Measurements from ENCODE around the gene VPS26B.
A peak's percentile ranks its signal among the peaks of the same experiment; 100 is the strongest.
"Not testable (repeated sequence)": the region's sequence is repeated elsewhere in the genome, so short reads cannot be mapped to it uniquely, and the experiment has no call there.

The VPS26B gene

DNA sequence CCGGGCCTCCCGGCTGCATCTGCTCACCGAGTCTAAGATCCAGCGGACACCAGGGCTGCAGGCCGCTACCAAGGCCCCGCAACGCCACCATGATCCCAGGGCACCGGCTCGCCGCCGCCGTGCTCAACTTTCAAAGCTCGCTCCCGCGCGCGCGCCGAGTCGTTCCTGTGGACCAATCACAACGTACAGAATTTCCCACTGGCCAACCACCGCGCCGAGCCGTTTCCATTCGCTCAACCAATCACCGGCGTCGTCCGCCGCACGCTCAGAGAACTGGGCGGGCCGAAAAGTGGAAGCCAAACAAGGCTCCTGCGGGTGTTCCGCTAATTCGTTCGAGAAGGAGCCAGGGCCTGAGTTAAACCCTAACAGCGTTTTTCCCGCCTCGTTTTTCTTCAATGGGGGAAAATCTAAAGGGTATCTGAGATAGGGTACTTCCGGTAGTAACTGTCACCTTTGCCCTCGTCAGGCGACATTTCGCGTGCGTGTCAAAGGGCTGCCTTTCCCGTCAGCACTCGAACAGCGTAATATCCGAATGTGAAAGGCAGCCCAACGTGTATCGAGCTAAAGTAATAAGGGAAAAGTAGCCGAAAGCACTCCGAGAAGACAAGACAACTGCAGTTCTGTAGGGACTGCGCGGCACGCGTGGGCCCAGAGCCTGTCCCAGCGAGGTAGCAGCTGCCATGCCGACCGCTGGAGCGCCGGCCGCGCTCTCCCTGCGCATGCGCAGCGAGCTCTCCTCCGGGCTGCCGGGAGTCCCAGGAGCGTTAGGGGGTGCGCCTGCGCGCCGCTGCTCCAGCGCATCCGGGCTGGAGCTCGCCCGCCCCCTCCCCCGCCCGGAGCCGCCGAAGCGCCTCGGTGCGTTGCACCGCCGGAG lies at the start of gene VPS26B, which contains the start of gene NCAPD3:
Gene VPS26B (plus strand): TSS at position 836 of the 874 bp plus-strand sequence. CDS start 452 bp downstream, outside the sequence.
Gene NCAPD3 (minus strand): TSS at position 132 of the 874 bp plus-strand sequence. CDS start 41 bp downstream, at position 91.
- peak; percentile 88 for DNase-seq

DNA sequence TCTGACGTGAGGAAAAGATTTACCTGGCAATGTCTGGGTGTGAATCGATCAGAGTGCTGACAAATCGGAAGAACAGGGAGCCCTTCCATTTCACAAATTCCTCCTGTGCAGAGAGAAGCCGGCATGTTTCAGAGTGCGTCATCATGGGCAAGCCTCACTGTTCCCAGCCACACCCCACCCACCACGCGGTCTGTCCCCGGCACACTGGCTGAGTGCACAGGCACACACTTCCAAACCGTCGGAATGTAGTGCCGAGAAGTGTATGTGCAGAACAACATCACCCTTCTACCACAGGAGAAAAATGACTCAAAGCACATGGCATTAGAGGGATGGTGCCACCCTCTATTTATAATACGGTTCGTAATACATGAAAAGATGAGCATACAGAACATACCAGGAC lies 48.2 kb upstream of the VPS26B start:
- no peak for DNase-seq

DNA sequence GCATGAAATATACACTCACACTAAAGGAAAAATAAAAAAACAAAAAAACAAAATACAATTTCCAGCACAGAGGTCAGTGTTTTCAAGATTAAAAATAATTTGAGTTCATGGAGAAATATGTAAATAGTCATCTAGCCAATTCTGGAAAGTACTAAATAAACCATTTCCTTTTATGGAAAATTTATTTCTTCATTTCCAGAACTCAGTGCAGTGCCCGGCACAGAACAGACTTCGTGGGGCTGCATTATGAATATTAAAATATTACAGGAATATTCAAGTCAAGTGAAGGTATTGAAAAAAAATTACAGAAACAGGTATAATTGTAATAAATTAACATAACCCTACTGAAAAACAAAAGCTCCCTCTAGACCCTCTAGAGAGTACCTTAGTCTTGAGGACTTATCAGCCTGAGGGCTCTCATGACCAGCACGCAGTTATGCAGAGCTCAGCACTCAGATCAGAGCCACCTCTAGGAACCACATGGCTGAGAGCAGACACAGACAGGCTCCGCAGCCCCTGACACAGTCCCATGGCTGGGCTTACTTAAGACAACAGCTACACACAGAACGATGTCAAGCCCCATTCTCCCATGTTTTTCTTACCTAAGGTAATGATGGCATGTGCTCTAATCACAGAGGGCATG lies 46.3 kb upstream of the VPS26B start:
- DNase-seq: no peak

DNA sequence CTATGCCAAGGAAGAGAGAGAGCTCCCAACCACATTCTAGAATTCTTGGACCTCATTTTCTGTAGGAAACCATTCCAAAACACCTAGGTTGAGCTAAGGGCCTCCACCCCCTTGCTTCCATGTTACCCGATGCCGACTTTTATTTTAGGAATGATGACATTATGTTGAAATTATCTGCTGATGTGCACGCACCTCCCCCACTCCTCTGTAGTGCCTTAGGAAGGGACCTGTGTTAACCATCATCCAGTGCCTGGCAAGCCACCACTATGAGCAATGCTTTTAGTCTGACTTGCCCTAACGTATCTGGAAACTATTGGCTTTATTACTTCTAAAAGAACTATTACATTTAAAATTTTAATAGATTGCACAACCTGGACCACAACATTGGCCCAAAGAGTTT lies 42.8 kb upstream of the VPS26B start:
- no peak for DNase-seq

DNA sequence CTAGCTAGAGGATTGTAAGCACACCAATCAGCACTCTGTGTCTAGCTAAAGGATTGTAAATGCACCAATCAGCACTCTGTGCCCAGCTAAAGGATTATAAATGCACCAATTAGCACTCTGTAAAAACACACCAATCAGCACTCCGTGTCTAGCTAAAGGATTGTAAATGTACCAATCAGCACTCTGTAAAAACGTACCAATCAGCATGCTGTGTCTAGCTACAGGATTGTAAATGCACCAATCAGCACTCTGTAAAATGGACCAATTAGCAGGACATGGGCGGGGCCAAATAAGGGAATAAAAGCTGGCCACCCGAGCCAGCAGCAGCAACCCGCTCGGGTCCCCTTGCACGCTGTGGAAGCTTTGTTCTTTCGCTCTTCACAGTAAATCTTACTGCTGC lies 36.4 kb upstream of the VPS26B start:
- DNase-seq: not testable (repeated sequence)

DNA sequence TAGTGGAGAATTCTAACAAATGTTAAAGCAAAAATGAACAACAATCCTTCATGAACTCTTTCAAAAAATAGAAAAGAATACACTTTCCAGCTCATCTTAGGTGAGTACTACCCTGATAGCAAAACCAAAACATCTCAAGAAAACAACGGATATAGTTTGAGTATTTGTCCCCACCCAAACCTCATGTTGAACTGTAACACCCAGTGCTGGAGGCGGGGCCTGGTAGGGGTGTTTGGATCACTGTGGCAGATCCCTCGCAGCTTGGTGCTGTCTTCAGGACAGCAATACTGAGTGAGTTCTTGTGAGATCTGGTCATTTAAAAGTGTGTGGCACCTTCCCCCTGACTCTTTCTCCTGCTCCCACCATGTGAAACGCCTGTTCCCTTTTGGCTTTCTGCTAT lies 27.7 kb upstream of the VPS26B start:
- no peak for DNase-seq

DNA sequence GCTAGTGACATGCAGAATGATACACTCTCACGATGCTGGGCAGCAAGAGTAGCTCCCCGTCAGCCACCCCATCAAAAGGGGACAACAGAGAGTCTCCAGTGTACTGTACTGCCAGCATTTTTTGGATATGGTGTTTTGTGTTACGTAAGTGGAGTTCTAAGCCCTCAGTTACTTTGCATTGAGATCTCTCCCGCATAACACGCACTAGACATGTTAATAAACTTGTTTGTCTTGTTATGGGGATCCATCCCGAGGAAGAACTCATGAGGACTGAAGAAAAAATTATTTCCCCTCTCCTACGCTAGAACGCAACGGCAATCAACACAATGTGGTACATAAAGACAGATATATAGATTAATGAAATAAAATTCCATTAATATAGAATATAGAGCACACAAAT lies 24.9 kb upstream of the VPS26B start:
- no peak for DNase-seq

DNA sequence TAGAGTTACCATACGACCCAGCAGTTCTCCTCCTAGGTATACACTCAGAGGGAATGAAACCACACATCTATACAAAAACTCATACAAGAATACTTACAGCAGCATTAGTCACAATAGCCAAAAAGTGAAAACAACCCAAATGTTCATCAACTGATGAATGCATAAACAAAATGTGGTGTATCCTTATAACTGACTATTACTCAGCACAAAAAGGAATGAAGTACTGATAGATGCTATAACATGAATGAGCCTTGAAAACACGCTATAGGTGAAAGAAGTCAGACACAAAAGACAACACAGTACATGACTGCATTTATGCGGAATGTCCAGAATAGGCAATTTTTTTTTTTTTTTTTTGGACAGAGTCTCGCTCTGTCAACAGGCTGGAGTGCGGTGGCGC lies 23.8 kb upstream of the VPS26B start:
- no peak for DNase-seq

DNA sequence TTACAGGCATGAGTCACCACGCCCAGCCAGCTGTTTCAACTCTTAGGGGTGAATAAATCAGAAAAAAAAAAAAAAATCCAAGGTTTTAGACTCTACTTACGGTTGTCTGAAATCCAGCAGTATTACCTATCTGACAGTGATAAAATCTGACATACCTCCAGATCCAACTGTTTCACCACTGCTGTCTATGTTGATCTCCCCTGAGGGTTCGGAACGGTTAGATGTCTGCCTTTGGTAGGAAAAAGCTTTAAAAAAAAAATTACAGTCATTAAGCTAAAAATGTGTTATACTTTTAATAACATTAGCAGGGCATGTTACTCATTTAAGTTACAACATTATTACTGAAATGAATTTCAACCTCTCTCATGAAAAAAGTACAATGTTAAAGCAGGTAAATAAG lies 21.8 kb upstream of the VPS26B start:
- DNase-seq: no peak

DNA sequence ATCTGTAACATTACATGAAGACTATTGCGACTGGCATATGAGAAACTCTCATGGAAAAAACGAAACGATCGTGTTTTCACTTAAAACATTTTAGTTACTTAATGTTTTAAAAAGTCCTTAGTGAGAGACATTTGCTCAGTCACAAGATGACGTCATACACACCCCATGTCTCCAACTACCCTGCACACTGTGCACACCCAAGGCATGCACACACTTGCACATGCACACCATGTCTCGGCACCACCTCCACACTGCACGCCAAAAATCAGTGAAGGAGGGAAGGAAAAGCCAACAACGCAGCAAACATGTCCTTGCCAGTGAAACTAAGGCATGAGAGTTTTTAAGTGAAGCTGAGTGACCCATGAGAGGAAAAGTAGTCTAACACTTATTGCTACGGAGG lies 18.7 kb upstream of the VPS26B start:
- no peak for DNase-seq

DNA sequence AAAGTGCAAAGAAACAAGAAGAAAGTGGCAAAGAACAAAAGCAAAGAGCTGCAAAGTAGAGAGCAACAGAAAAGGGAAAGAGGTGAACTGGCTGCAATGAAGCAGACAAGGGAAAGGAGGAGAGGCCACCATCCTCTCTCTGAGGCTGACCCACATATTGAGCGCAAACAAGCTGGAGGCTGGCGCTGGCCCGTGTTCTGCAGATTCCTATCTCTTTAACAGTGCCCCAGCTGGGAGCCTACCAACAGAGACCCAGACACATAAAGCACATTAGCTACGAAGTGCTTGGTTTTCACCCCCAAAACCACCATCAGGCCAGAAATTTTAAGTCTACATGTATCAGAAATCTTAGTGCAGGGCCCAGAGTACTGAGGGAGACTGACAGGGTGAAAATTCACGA lies 18.3 kb upstream of the VPS26B start:
- no peak for DNase-seq

DNA sequence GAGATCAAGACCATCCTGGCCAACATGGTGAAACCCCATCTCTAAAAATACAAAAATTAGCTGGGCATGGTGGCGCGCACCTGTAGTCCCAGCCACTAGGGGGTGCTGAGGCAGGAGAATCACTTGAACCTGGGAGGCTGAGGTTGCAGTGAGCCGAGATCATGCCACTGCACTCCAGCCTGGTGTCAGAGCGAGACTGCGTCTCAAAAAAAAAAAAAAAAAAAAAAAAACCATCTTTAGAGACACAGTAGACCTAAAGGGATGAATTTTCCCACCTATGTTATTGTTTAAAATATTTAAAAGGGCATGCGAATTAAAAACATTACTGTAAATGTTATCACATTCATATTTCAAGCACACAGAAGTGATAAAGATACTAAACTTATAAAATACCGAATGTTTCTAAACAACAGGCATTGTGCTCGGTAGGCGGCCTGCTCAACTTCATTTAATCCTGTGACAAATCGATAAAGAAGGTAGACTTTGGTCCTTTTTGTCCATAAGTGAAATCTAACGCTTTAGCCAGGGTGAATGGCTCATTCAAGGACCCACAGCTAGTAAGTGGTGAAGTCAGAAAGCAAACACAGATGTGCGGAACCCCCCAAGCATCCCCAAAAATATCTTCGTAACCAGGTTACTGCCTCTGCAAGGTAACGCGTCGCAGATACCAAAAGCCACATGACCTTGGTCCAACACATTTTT lies 16.8 kb upstream of the VPS26B start:
- DNase-seq: no peak

DNA sequence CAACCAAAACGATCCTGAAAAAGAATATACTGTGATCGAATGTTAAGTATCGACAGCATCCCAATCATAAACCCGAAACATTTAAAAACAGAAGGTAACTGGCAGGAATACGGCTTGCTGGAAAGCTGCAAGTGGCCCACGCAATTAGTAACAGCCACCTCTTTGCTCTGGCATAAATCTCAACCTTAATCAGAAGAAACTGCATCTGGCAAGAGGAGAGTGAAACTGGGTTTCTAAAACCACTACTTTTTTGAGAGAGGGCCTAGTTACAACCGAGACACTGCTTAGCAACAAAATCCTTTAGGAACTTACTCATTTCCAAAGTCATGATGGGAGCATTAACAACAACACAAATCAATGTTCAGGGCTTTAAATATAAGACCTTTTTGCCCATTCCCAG lies 8.6 kb upstream of the VPS26B start:
- no peak for DNase-seq

DNA sequence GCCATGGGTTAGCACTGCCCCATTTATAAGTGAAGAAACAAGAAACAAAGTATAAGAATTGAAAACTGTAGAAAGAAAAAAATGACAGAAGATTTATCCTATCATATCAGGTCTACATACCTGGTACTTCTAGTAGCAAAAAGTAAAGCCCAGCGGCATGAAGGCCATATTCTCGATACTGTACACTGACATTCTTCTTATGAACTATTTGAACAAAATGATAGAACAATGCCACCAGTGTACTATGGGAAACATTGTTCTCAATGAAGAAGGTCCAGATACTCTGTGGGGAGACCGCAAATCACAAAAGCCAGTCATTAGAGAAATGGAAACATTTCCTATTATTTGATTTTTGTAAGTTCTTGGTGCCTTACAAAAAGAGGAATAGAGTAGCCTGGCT lies 7.7 kb upstream of the VPS26B start:
- DNase-seq: no peak

DNA sequence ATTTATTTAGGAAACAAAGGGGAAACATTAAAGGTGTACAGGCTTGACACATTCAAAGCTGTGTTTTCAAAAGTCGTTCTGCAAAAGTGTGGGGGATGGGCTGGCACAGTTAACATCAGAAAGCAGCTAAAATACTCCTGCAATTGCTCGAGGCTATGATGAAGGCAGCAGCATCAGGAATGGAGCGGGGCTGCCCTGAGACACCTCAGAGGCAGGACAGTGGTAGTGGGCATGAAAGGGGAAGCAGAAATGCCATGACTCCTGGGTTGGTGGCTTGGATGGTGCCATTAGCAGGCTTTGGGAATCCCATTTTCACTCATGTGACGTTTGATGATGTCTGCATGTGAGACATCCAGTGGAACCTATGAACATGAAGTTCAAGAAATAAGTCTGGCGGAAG lies 1.4 kb upstream of the VPS26B start:
- no peak for DNase-seq

DNA sequence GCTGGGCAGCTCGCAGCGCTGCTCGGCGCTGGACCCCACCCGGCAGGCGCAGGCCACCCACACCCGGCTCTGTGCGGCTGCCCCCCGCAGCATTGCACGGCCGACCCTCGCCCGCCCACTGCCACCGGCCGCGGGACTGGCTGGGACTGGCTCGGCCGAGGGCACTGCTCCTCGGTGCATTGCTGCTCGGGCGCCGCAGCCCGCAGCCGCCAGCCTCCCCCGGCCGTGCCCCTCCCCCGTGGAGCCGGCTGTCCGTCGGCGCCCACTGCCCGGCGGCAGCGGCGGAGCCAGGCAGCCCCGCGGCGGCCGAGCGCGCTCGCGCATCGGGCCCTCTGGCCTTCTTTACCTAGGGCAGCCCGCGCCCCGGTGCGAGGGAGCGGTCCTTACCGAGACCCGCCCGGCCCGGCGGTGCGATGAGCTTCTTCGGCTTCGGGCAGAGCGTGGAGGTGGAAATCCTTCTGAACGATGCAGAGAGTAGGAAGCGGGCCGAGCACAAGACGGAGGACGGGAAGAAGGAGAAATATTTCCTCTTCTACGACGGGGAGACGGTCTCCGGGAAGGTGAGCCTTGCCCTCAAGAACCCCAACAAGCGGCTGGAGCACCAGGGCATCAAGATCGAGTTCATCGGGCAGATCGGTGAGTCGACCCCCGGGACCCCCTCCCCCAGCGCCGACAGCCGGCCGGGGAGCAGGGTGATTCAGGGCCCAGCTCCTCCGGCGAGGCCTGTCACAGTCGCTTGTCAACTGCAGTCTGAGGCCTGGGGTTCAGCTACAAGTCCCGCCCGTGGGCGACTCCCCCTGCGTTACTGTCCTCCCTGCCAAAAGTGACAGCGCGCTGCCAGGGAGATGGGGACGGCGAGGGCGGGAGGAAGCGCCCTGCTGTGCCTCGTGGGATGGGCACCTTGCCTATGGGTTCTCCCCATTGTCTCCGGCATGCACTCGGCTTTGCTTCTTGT lies 516 bp downstream of the VPS26B start:
- no peak for DNase-seq

DNA sequence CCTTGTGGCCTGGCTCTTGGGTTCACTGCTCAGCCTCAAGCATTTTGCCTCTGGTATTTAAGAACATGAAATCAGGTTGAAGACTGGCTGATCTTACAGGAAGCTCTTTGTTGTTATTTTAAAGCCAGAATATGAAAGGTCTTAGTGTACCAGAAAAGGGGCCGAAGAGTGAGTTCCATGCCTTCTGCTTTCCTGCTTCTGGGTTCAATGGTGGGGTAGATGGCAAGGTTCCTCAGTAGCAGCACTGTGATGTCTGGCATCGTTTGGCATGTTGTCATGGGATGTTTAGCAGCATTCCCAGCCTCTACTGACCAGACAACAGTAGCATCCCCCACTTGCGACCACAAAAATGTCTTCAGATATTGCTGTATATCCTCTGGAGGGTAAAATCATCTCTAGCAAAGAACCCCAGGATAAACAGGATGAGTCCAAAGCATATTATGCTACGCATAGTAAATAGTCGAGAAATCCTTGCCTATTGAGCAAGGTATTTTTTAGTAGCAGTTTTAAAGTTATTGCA lies 2.4 kb downstream of the VPS26B start:
- DNase-seq: no peak

DNA sequence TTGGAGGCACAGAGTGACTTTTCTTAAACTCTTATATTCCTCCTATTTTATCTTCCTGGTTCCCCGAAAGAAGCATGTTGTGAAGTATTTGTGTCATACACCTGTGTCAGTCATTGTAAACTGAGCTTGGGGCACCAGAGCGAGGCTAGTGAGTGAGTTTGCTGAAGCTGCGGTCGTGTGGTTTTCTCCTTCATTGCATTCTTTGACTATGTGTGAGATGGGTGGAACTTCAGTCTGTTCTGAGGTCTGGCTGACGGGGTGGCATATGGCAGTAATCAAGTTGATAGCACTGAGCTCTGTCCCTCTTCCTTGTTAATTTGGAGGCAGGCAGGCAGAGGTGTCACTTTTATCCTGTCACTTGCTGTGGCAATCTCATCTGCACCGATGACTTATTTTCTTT lies 4.2 kb downstream of the VPS26B start:
- no peak for DNase-seq

DNA sequence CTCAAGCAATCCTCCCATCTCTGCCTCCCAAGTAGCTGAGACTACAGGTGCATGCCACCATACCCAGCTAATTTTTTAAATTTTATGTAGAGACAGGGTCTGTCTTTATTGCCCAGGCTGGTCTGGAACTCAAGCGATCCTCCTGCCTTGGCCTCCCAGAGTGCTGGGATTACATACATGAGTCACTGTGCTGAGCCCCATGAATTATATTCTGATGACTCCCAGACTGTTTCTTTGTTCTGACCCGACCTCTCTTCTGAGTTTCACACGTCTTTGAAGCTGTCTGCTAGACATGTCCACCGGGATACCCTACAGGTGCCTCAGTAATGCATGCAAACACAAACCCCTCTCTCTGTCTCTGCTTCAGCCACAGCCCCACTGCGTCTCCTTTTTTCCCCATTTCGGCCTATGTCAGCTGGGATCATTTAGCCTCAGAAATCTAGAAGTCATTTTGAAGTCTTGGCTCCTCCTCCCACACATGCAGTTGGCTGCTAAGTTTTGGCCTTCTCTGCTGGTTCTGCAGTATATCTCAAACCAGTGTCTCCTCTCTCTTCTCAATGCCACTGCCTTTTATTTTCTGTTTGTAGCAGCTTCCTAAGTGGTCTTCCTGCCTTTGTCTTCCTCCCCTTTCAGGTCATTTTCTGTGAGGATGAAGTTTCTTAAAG lies 4.8 kb downstream of the VPS26B start:
- DNase-seq: no peak

DNA sequence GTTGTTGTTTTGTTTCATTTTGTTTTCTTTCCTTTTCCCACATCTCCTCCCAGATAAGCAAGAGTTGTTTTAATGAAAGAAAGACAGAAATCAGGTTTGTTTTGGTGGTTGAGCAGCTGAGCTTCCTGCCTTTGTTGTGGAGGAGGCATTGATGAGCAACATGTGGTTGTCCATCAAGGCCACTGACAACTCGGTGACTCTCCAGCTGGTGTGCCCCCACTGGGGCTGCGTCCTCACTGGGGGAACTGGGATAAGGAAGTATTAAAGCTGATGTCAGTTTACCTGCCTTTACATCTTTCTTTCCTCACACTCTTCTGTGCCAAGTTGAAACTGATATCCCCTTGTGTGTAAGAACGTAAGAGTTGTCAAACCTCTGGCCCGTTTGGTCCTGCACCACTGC lies 5.9 kb downstream of the VPS26B start:
- DNase-seq: no peak

DNA sequence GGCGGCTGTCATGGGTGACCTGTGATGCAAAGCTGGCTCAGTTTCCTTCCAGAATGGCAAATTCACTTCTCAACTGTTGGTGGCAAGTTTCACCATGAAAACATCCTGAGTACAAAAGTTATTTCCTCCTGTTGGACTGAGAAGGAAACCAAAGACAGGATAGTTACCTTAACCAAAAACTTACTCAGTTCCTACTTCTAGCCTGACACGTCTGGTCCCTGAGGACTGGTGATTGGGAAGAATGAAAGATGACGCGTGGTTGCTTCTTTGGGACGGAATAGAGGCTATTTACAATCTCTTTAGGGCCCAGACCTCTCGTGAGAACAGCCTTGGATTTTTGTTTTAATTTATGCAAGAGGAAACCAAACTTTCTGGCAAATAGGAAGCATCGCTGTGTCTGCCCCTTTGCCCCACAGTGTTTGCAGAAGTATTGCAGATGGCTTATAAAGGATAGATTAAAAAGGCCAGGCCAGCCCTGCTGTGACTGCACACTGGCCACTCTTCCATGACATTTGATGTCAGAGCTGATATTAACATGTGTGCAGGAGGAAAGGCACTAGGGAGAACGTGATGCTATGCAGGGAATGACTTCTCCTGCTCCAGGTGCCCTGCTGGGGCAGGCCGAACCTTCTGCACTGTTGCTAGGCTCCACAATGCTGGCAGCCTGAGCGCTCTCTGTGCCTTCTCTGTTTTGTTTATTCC lies 7.6 kb downstream of the VPS26B start:
- no peak for DNase-seq

Data from NCI-H1436 treated with DMSO at 0.1 percent for 48 hours (cell line).